IMR-90 (cell line): ENCODE results near the gene SESN3. TPM values are rescaled to one million over a fixed set of nuclear protein-coding genes. Genes with fewer than 3 reads are reported as not detected.

Source experiments
- ATAC-seq: fragments of 200-7000 bp; cut with Tn5 transposase; 2 replicates; pipeline ENCODE4 v1.9.1; 2020; ENCODE audit warnings: low read depth, mild to moderate bottlenecking, moderate library complexity
- BruUV-seq: library from RNA; stranded (reverse); fragments of 400-500 nt; replicated peaks from 2 replicates; lab custom pipeline; 2021; lab: Mats Ljungman, UMichigan
- CTCF ChIA-PET: fragments of 300-600 bp; formaldehyde crosslinking; extraction: SDS; loops from one replicate; lab custom pipeline; 2021; ENCODE audit warnings: antibody characterized with exemption; lab: Yijun Ruan, JAX
- POLR2A ChIA-PET: fragments of 300-600 bp; sonication (Branson Sonifier 250); formaldehyde crosslinking; loops from one replicate; lab custom pipeline; 2022; ENCODE audit warnings: antibody characterized with exemption; ENCODE audit not compliant: unreplicated experiment; lab: Charles Lee
- DNase-seq: peaks from one replicate; pipeline ENCODE4 v3.0.0; 2013
- H2AFZ ChIP-seq: replicated peaks from 2 replicates; pipeline ENCODE3; 2013; ENCODE audit warnings: low read length, mild to moderate bottlenecking; ENCODE audit not compliant: poor library complexity
- H2AK5ac ChIP-seq: 2 replicates; pipeline ENCODE4 v1.6.1; 2013; ENCODE audit warnings: low read depth, low read length, inconsistent platforms
- H2AK9ac ChIP-seq: replicated peaks from 2 replicates; pipeline ENCODE3; 2013; ENCODE audit warnings: mild to moderate bottlenecking, low read depth, low read length, moderate library complexity; ENCODE audit not compliant: poor library complexity
- H2BK120ac ChIP-seq: 2 replicates; pipeline ENCODE4 v1.6.1; 2013; ENCODE audit warnings: low read depth, low read length, inconsistent platforms
- H2BK15ac ChIP-seq: 3 replicates; pipeline ENCODE4 v1.6.1; 2013; ENCODE audit warnings: low read depth, low read length, inconsistent platforms
- H2BK20ac ChIP-seq: 2 replicates; pipeline ENCODE4 v1.6.1; 2013; ENCODE audit warnings: low read depth, mild to moderate bottlenecking, inconsistent platforms, low read length, moderate library complexity
- H2BK5ac ChIP-seq: 2 replicates; pipeline ENCODE4 v1.6.1; 2013; ENCODE audit warnings: mild to moderate bottlenecking, low read depth, low read length, inconsistent platforms; ENCODE audit not compliant: poor library complexity, severe bottlenecking
- H3K14ac ChIP-seq: replicated peaks from 2 replicates; pipeline ENCODE4 v1.6.1; 2013; ENCODE audit warnings: low read depth, low read length, inconsistent platforms
- H3K18ac ChIP-seq: 2 replicates; pipeline ENCODE4 v1.6.1; 2013; ENCODE audit warnings: low read depth, low read length, control low read depth
- H3K23ac ChIP-seq: 2 replicates; pipeline ENCODE4 v1.6.1; 2013; ENCODE audit warnings: low read depth, low read length, inconsistent platforms
- H3K27ac ChIP-seq: 2 replicates; pipeline ENCODE4 v1.5.1; 2013; ENCODE audit warnings: mild to moderate bottlenecking, control low read depth, low read length; ENCODE audit not compliant: insufficient read depth
- H3K27me3 ChIP-seq: 2 replicates; pipeline ENCODE4 v1.6.1; 2013; ENCODE audit warnings: low read length; ENCODE audit not compliant: control insufficient read depth, insufficient read depth
- H3K36me3 ChIP-seq: 2 replicates; pipeline ENCODE4 v1.6.1; 2013; ENCODE audit warnings: low read length, mixed read lengths; ENCODE audit not compliant: control insufficient read depth, insufficient read depth
- H3K4ac ChIP-seq: 2 replicates; pipeline ENCODE4 v1.6.1; 2013; ENCODE audit warnings: low read depth, low read length, inconsistent platforms
- H3K4me1 ChIP-seq: 2 replicates; pipeline ENCODE4 v1.6.1; 2013; ENCODE audit warnings: low read length, mixed read lengths; ENCODE audit not compliant: control insufficient read depth, insufficient read depth
- H3K4me2 ChIP-seq: 2 replicates; pipeline ENCODE4 v1.6.1; 2013; ENCODE audit warnings: low read depth, mild to moderate bottlenecking, control low read depth, low read length, moderate library complexity
- H3K4me3 ChIP-seq: 2 replicates; pipeline ENCODE4 v1.5.1; 2013; ENCODE audit warnings: low read depth, mild to moderate bottlenecking, control low read depth, low read length, moderate library complexity; ENCODE audit not compliant: insufficient read depth
- H3K56ac ChIP-seq: 2 replicates; pipeline ENCODE4 v1.6.1; 2013; ENCODE audit warnings: low read length, inconsistent platforms; ENCODE audit not compliant: insufficient read depth; ENCODE audit errors: extremely low read depth
- H3K79me1 ChIP-seq, 2 experiments: 2 replicates each; pipeline ENCODE4 v1.6.1; 2013; ENCODE audit warnings: low read length in 2 of 2, inconsistent platforms in 1 of 2, low read depth in 1 of 2
- H3K9ac ChIP-seq: 2 replicates; pipeline ENCODE4 v1.6.1; 2013; ENCODE audit warnings: low read depth, low read length, control low read depth
- H3K9me1 ChIP-seq: 2 replicates; pipeline ENCODE4 v1.6.1; 2013; ENCODE audit warnings: low read length, inconsistent platforms; ENCODE audit not compliant: insufficient read depth
- H3K9me3 ChIP-seq: 2 replicates; pipeline ENCODE4 v1.6.1; 2013; ENCODE audit warnings: low read length; ENCODE audit not compliant: control insufficient read depth, insufficient read depth
- H4K20me1 ChIP-seq: 2 replicates; pipeline ENCODE4 v1.6.1; 2013; ENCODE audit warnings: low read length, inconsistent platforms; ENCODE audit not compliant: insufficient read depth
- H4K5ac ChIP-seq: 2 replicates; pipeline ENCODE4 v1.6.1; 2013; ENCODE audit warnings: mild to moderate bottlenecking, low read depth, low read length, control low read depth
- H4K8ac ChIP-seq, 2 experiments: 2 replicates each; pipeline ENCODE4 v1.6.1; 2013; ENCODE audit warnings: low read depth in 2 of 2, low read length in 2 of 2, control low read depth in 1 of 2, inconsistent platforms in 1 of 2
- H4K91ac ChIP-seq: 2 replicates; pipeline ENCODE4 v1.6.1; 2013; ENCODE audit warnings: low read depth, low read length, inconsistent platforms; ENCODE audit not compliant: insufficient read depth
- CHD1 ChIP-seq: IDR thresholded peaks from 2 replicates; pipeline ENCODE4 v1.6.1; 2012; ENCODE audit warnings: low read depth, low read length, improper control_type of control experiment
- ELK1 ChIP-seq: fragments of 150-350 bp; IDR thresholded peaks from 2 replicates; pipeline ENCODE4 v1.6.1; 2016; ENCODE audit warnings: low read depth, mild to moderate bottlenecking, low read length, moderate library complexity, borderline replicate concordance
- FOS ChIP-seq: fragments of 150-350 bp; IDR thresholded peaks from 2 replicates; pipeline ENCODE4 v1.6.1; 2016; ENCODE audit warnings: low read depth, low read length
- MAZ ChIP-seq: IDR thresholded peaks from 2 replicates; pipeline ENCODE4 v1.6.1; 2012; ENCODE audit warnings: low read depth, mild to moderate bottlenecking, low read length, improper control_type of control experiment, moderate library complexity, borderline replicate concordance
- MXI1 ChIP-seq: IDR thresholded peaks from 2 replicates; pipeline ENCODE4 v1.6.1; 2012; ENCODE audit warnings: low read depth, mild to moderate bottlenecking, low read length, moderate library complexity, borderline replicate concordance
- NFE2L2 ChIP-seq: fragments of 150-350 bp; IDR thresholded peaks from 2 replicates; pipeline ENCODE4 v1.6.1; 2016; ENCODE audit warnings: low read depth, mild to moderate bottlenecking, low read length
- POLR2A ChIP-seq: IDR thresholded peaks from 2 replicates; pipeline ENCODE4 v1.6.1; 2012; ENCODE audit warnings: mild to moderate bottlenecking, low read depth, low read length
- RCOR1 ChIP-seq: IDR thresholded peaks from 2 replicates; pipeline ENCODE4 v1.6.1; 2012; ENCODE audit warnings: mild to moderate bottlenecking, low read length, improper control_type of control experiment; ENCODE audit not compliant: insufficient replicate concordance
- WGBS, 2 experiments: methylation state at CpG; one replicate each; pipeline versions ENCODE4 v1.1.5 to v1.1.7; 2013; ENCODE audit warnings: missing lambda C conversion rate in 2 of 2; ENCODE audit not compliant: insufficient read length in 1 of 2; ENCODE audit errors: extremely low coverage in 2 of 2; 5-methylcytosine and 5-hydroxymethylcytosine counted together
- dilution Hi-C: fragments of 300-500 bp; cut with HindIII; formaldehyde crosslinking; loops from one replicate; pipeline ENCODE4 v1.14.3; 2018; ENCODE audit warnings: low sequenced_read_pairs; ENCODE audit not compliant: unreplicated experiment
- in situ Hi-C: fragments of 300-500 bp; cut with MboI; formaldehyde crosslinking; loops from 3 replicates; pipeline ENCODE4 v1.14.3; 2019; ENCODE audit warnings: low sequenced_read_pairs, inconsistent platforms, mixed read lengths
- intact Hi-C: fragments of 100-400 bp; cut with micrococcal nuclease; formaldehyde crosslinking; loops from 2 replicates; pipeline ENCODE4 v1.10.0; 2022
- polyA plus RNA-seq, 3 experiments: library from polyadenylated mRNA; depleted of rRNA; stranded (reverse); fragments of >200 nt; gene quantifications; 2 replicates each; pipeline ENCODE4 v1.2.3, GENCODE V29; 2012; ENCODE audit warnings: low replicate concordance in 1 of 3
- total RNA-seq: library from RNA; depleted of rRNA; stranded (reverse); fragments of >200 nt; gene quantifications from 2 replicates; pipeline ENCODE4 v1.2.3, GENCODE V29; 2012

Gene SESN3
- total and polyA plus RNA-seq, 2 of the 4 experiments (the other 2 are of a cell fraction) = 2.0 to 7.7 TPM

- H2BK5ac ChIP-seq = no peak overlapping the region
- WGBS, 2 experiments = no CpG with 5 or more reads among the region's 3 CpGs
- BruUV-seq = no TSS peak
- H3K18ac ChIP-seq = no peak overlapping the region
- no peaks in the 10 kb centered on the region for H3K9me1 ChIP-seq
- no peak overlapping the region for H3K23ac ChIP-seq
- dilution Hi-C loops (no loop called here), intact Hi-C loops (no loop called here), in situ Hi-C loops (no loop called here)
- H2AK9ac ChIP-seq = no peak overlapping the region
- H3K79me1 ChIP-seq = no peaks in the 10 kb centered on the region
- ChIA-PET CTCF (interaction anchor here (0.6 kb wide), 1 partner anchor 154 kb away, joined by 4 read pairs; no protein-coding TSS in a partner anchor), POLR2A (no interaction called here)
- no peak for DNase-seq
- no peaks in the 10 kb centered on the region for H3K9me3 ChIP-seq
- TF ChIP-seq NFE2L2 = no peak
- no peak for TF ChIP-seq FOS
- TF ChIP-seq RCOR1 = no peak
- TF ChIP-seq MAZ = no peak
- TF ChIP-seq POLR2A = no peak
- no peak for TF ChIP-seq ELK1
- TF ChIP-seq MXI1 = no peak
- no peak for TF ChIP-seq CHD1
- no peak overlapping the region for H4K8ac ChIP-seq
- ATAC-seq = no peak
- no peak overlapping the region for H3K4ac ChIP-seq
- H2BK120ac ChIP-seq = no peak overlapping the region
- H3K56ac ChIP-seq = no peak overlapping the region
- H4K5ac ChIP-seq = no peak overlapping the region
- H2AK5ac ChIP-seq = no peak overlapping the region
- H2BK15ac ChIP-seq = no peak overlapping the region
- no peaks in the 10 kb centered on the region for H4K20me1 ChIP-seq
- no peak overlapping the region; the same call in 1 of the 2 replicates for H3K27ac ChIP-seq
- H2AFZ ChIP-seq = no peak overlapping the region
- H3K4me1 ChIP-seq = no peaks in the 10 kb centered on the region
- no peak overlapping the region for H3K14ac ChIP-seq
- H3K4me2 ChIP-seq = no peak overlapping the region
- H4K91ac ChIP-seq = no peak overlapping the region
- H3K27me3 ChIP-seq = no peaks in the 10 kb centered on the region; the same call in 1 of the 2 replicates
- H3K9ac ChIP-seq = no peak overlapping the region
- H3K4me3 ChIP-seq = no peak overlapping the region
- no peaks in the 10 kb centered on the region for H3K36me3 ChIP-seq
- no peak overlapping the region for H2BK20ac ChIP-seq
Observed at GRCh38 chr11:95232666-95233065, 1.7 kb upstream of the SESN3 start.
